Astrocyte (in vitro differentiated cells and primary cell): Measurements from ENCODE around the gene JMJD7. TPM values are rescaled to one million over a fixed set of nuclear protein-coding genes. Genes with fewer than 3 reads are reported as not detected.

Experiments used
- DNase-seq: peaks from one replicate; pipeline ENCODE4 v3.0.0-alpha.2; 2010; ENCODE audit warnings: low read depth
- FAIRE-seq: peaks from 2 replicates; lab custom pipeline; 2011; peaks lifted over from hg19 to GRCh38; lab: Jason Lieb, UNC
- H2AFZ ChIP-seq: 2 replicates; pipeline ENCODE4 v1.6.0; 2012; ENCODE audit warnings: low read depth, low read length, inconsistent platforms
- H3K27ac ChIP-seq: 2 replicates; pipeline ENCODE4 v1.5.1; 2011; ENCODE audit warnings: low read depth, low read length, inconsistent platforms
- H3K27me3 ChIP-seq: 2 replicates; pipeline ENCODE4 v1.6.0; 2011; ENCODE audit warnings: low read length, inconsistent platforms; ENCODE audit not compliant: insufficient read depth
- H3K36me3 ChIP-seq: 2 replicates; pipeline ENCODE4 v1.5.1; 2011; ENCODE audit warnings: low read length, inconsistent platforms; ENCODE audit not compliant: insufficient read depth
- H3K4me1 ChIP-seq: 2 replicates; pipeline ENCODE4 v1.5.1; 2011; ENCODE audit warnings: low read length, inconsistent platforms; ENCODE audit not compliant: insufficient read depth
- H3K4me2 ChIP-seq: 2 replicates; pipeline ENCODE4 v1.6.0; 2012; ENCODE audit warnings: low read length, inconsistent platforms
- H3K4me3 ChIP-seq: 2 replicates; pipeline ENCODE4 v1.5.1; 2011; ENCODE audit warnings: low read depth, mild to moderate bottlenecking, low read length, inconsistent platforms; ENCODE audit not compliant: insufficient read depth
- H3K79me2 ChIP-seq: 2 replicates; pipeline ENCODE4 v1.6.0; 2012; ENCODE audit warnings: mild to moderate bottlenecking, low read length, inconsistent platforms; ENCODE audit not compliant: insufficient read depth
- H3K9ac ChIP-seq: 2 replicates; pipeline ENCODE4 v1.6.0; 2012; ENCODE audit warnings: mild to moderate bottlenecking, low read length, inconsistent platforms
- H3K9me3 ChIP-seq: 2 replicates; pipeline ENCODE4 v1.5.1; 2012; ENCODE audit warnings: low read depth, mild to moderate bottlenecking, low read length, inconsistent platforms; ENCODE audit not compliant: insufficient read depth
- H4K20me1 ChIP-seq: 2 replicates; pipeline ENCODE4 v1.6.0; 2012; ENCODE audit warnings: low read length, inconsistent platforms; ENCODE audit not compliant: insufficient read depth
- H3K27ac Mint-ChIP-seq: one replicate; pipeline ENCODE4 v1.8.0; 2021; ENCODE audit warnings: mild to moderate bottlenecking, mixed read lengths; ENCODE audit not compliant: unreplicated experiment
- H3K27me3 Mint-ChIP-seq: one replicate; pipeline ENCODE4 v1.8.0; 2021; ENCODE audit warnings: low read depth, mixed read lengths; ENCODE audit not compliant: unreplicated experiment
- H3K36me3 Mint-ChIP-seq: one replicate; pipeline ENCODE4 v1.8.0; 2021; ENCODE audit warnings: low read depth, mixed read lengths; ENCODE audit not compliant: unreplicated experiment
- H3K4me1 Mint-ChIP-seq: one replicate; pipeline ENCODE4 v1.8.0; 2021; ENCODE audit warnings: low read depth, mixed read lengths; ENCODE audit not compliant: unreplicated experiment
- H3K4me3 Mint-ChIP-seq: one replicate; pipeline ENCODE4 v1.8.0; 2021; ENCODE audit warnings: mild to moderate bottlenecking, moderate library complexity, mixed read lengths; ENCODE audit not compliant: unreplicated experiment
- H3K9me3 Mint-ChIP-seq: one replicate; pipeline ENCODE4 v1.8.0; 2021; ENCODE audit warnings: mild to moderate bottlenecking, mixed read lengths; ENCODE audit not compliant: unreplicated experiment
- CTCF ChIP-seq: IDR thresholded peaks from 2 replicates; pipeline ENCODE4 v1.5.1; 2011; ENCODE audit warnings: low read depth, mild to moderate bottlenecking, inconsistent platforms, low read length, moderate library complexity; ENCODE audit not compliant: insufficient read depth
- EZH2 ChIP-seq: IDR thresholded peaks from 2 replicates; pipeline ENCODE4 v1.6.1; 2012; ENCODE audit warnings: mild to moderate bottlenecking, low read length, inconsistent platforms; ENCODE audit not compliant: insufficient read depth
- total RNA-seq: library from RNA; stranded (reverse); gene quantifications from 2 replicates; pipeline ENCODE4 v1.2.1, GENCODE V29; 2021

JMJD7 gene
- total RNA-seq, 1 donor from 2014 or later = 7.6 TPM

DNA sequence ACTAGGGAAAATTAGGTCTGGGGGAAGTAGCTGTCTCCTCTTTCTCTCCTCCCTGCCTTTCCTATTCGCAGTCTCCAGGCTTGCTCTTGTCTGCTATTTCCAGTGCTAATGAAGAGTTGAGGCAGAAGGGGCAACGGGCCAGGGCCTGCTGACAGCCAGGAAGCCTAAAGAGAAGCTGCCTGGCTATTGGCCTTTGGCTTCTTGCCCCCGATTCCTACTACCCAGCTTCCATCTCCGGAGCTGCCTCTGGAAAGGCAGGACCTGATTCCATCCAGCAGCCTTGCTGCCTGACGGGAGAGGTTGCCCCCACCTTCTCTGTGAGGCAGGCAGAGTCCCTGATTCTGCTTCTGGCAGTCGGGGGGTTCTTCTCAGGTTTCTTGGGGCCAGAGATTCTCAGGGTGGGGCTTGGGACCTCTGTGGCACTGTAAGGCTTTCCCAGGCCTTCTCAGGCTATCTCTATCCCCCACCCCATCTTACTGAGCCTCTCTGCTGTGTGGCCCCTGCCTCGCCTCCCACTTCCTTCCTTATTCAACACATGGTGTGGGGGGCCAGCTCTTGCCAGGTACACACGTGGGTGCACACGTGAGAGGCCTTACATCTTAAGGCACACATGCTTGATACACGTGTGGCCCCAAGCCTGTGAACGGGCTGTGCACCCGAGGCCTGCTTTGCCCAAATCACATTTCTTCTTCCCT is 18.2 kb upstream of the JMJD7 start:
- Mint-ChIP-seq H3K9me3 (no peaks in the 10 kb centered on the region), H3K27ac (no peak overlapping the region), H3K27me3 (no peaks in the 10 kb centered on the region), H3K36me3 (peaks cover 19% of the 10 kb centered on the region), H3K4me1 (peaks cover 4% of the 10 kb centered on the region), H3K4me3 (no peak overlapping the region)
- no peak overlapping the region for H2AFZ ChIP-seq
- FAIRE-seq (no peak), DNase-seq (no peak)
- no peak for TF ChIP-seq EZH2
- no peak overlapping the region for H3K9ac ChIP-seq
- no peak overlapping the region for H3K27ac ChIP-seq
- peak overlapping the region; percentile 25 for H3K4me2 ChIP-seq
- H3K9me3 ChIP-seq = no peaks in the 10 kb centered on the region
- peaks cover 5% of the 10 kb centered on the region for H3K4me1 ChIP-seq
- H3K4me3 ChIP-seq = no peak overlapping the region
- no peaks in the 10 kb centered on the region for H3K27me3 ChIP-seq
- peaks cover 18% of the 10 kb centered on the region for H3K79me2 ChIP-seq
- no peaks in the 10 kb centered on the region for H3K36me3 ChIP-seq
- peaks cover 67% of the 10 kb centered on the region for H4K20me1 ChIP-seq

DNA sequence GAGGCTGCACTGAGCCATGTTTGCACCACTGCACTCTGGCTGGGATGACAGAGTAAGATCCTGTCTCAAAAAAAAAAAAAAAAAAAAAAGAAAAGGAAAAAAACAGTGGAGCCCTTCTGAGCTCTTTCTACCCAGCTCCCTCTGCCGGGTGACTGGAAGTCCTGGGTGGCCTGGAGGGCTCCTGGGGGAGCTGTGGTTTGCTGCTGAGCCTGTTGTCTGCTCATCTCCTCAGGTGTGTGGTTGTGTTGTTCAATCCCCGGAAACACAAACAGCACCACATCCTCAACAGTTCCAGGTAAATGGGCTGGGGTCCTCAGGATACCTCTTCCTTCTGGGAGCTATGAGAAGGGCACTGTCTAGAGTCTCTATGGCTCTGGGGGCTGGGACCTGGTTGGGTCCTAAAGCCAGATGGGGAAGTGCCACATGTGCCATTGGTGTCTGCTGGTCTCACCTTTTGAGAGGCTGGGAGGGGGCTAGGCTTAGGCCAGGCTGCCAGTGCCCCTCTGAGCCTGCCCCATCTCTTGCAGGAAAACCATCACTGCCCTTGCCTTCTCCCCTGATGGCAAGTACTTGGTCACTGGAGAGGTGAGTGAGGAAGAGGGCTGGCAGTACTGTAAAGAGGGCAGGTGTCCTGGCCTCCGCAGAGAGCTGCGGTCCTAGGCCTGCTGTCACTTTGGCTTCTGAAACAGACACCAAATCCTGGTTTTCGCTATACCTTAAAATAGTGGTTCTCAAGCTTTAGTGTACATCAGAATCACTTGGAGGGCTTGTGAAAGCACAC is 17.1 kb upstream of the JMJD7 start:
- peaks cover 13% of the 10 kb centered on the region for H3K79me2 ChIP-seq
- H3K36me3 ChIP-seq = no peaks in the 10 kb centered on the region
- Mint-ChIP-seq H3K36me3 (peaks cover 17% of the 10 kb centered on the region), H3K4me3 (no peak overlapping the region), H3K27me3 (no peaks in the 10 kb centered on the region), H3K9me3 (no peaks in the 10 kb centered on the region), H3K27ac (no peak overlapping the region), H3K4me1 (peaks cover 2% of the 10 kb centered on the region)
- peaks cover 62% of the 10 kb centered on the region for H4K20me1 ChIP-seq
- no peaks in the 10 kb centered on the region for H3K9me3 ChIP-seq
- TF ChIP-seq EZH2 (no peak), CTCF (no peak)
- no peak overlapping the region for H3K4me3 ChIP-seq
- H3K4me2 ChIP-seq = no peak overlapping the region
- FAIRE-seq (no peak), DNase-seq (no peak)
- no peak overlapping the region for H3K9ac ChIP-seq
- H3K4me1 ChIP-seq = peaks cover 5% of the 10 kb centered on the region
- H3K27me3 ChIP-seq = no peaks in the 10 kb centered on the region
- H3K27ac ChIP-seq = no peak overlapping the region
- no peak overlapping the region for H2AFZ ChIP-seq

- Histone ChIP-seq H3K27ac (no peak overlapping the region), H3K79me2 (peaks cover 7% of the 10 kb centered on the region), H4K20me1 (peaks cover 56% of the 10 kb centered on the region), H2AFZ (no peak overlapping the region), H3K9ac (no peak overlapping the region), H3K27me3 (no peaks in the 10 kb centered on the region), H3K4me3 (no peak overlapping the region), H3K36me3 (peaks cover 7% of the 10 kb centered on the region), H3K9me3 (no peaks in the 10 kb centered on the region), H3K4me1 (peaks cover 5% of the 10 kb centered on the region), H3K4me2 (no peak overlapping the region)
- TF ChIP-seq CTCF (peak; percentile 86), EZH2 (no peak)
- peak; percentile 17 for FAIRE-seq
- peaks cover 20% of the 10 kb centered on the region for H3K36me3 Mint-ChIP-seq
- H3K27ac Mint-ChIP-seq = no peak overlapping the region
- no peaks in the 10 kb centered on the region for H3K9me3 Mint-ChIP-seq
- no peaks in the 10 kb centered on the region for H3K27me3 Mint-ChIP-seq
- peak; percentile 51 for DNase-seq
- no peak overlapping the region for H3K4me3 Mint-ChIP-seq
- peaks cover 2% of the 10 kb centered on the region for H3K4me1 Mint-ChIP-seq
Observed at GRCh38 chr15:41811432-41812195, 16.3 kb upstream of the JMJD7 start.
